A673 (cell line): ENCODE results near the gene HOXA13. TPM values are rescaled to one million over a fixed set of nuclear protein-coding genes. Genes with fewer than 3 reads are reported as not detected.

ENCODE experiments used
- BruUV-seq: library from RNA; stranded (reverse); fragments of 400-500 nt; replicated peaks from 2 replicates; lab custom pipeline; 2021; lab: Mats Ljungman, UMichigan
- CTCF ChIA-PET: fragments of 300-600 bp; sonication (Branson Sonifier 250); formaldehyde crosslinking; loops from one replicate; lab custom pipeline; 2022; ENCODE audit warnings: antibody characterized with exemption; lab: Charles Lee
- POLR2A ChIA-PET: fragments of 300-600 bp; sonication (Branson Sonifier 250); formaldehyde crosslinking; loops from one replicate; lab custom pipeline; 2022; ENCODE audit warnings: antibody characterized with exemption; ENCODE audit not compliant: low non-redundant PET; lab: Charles Lee
- DNase-seq: peaks from one replicate; pipeline ENCODE4 v3.0.0-alpha.2; 2015; ENCODE audit warnings: low spot score
- H3K27ac ChIP-seq: fragments of 200-600 bp; sonication (generic); 2 replicates; pipeline ENCODE4 v1.5.1; 2016; ENCODE audit warnings: mixed run types, low read depth, mild to moderate bottlenecking, mixed read lengths, antibody characterized with exemption, low read length; ENCODE audit not compliant: poor library complexity, severe bottlenecking
- H3K27me3 ChIP-seq: fragments of 200-600 bp; sonication (generic); replicated peaks from 2 replicates; pipeline ENCODE4 v1.6.1; 2017; ENCODE audit warnings: mixed run types, low read depth, mild to moderate bottlenecking, mixed read lengths, antibody characterized with exemption, low read length; ENCODE audit not compliant: insufficient read depth, poor library complexity
- H3K36me3 ChIP-seq: fragments of 200-600 bp; sonication (generic); 2 replicates; pipeline ENCODE4 v1.6.1; 2016; ENCODE audit warnings: mixed run types, mild to moderate bottlenecking, mixed read lengths, antibody characterized with exemption, low read length; ENCODE audit not compliant: insufficient read depth, poor library complexity, severe bottlenecking
- H3K4me1 ChIP-seq: fragments of 200-600 bp; sonication (generic); 2 replicates; pipeline ENCODE4 v1.6.1; 2017; ENCODE audit warnings: mixed run types, mild to moderate bottlenecking, mixed read lengths, antibody characterized with exemption, low read length; ENCODE audit not compliant: insufficient read depth, poor library complexity, severe bottlenecking
- H3K4me3 ChIP-seq: fragments of 200-600 bp; sonication (generic); 2 replicates; pipeline ENCODE4 v1.5.1; 2016; ENCODE audit warnings: low read depth, mixed run types, mild to moderate bottlenecking, mixed read lengths, low read length; ENCODE audit not compliant: poor library complexity, severe bottlenecking
- H3K9me3 ChIP-seq: fragments of 200-600 bp; sonication (generic); 2 replicates; pipeline ENCODE4 v1.6.1; 2016; ENCODE audit warnings: mixed run types, low read depth, mild to moderate bottlenecking, mixed read lengths, antibody characterized with exemption, low read length; ENCODE audit not compliant: poor library complexity, severe bottlenecking
- CTCF ChIP-seq: fragments of 300-800, 200-600 bp; sonication (generic); conservative IDR thresholded peaks from 2 replicates; pipeline ENCODE4 v1.5.1; 2017; ENCODE audit warnings: low read depth, mild to moderate bottlenecking, antibody characterized with exemption, low read length, moderate library complexity, mixed read lengths
- EZH2 ChIP-seq: fragments of 200-600 bp; sonication (generic); IDR thresholded peaks from 2 replicates; pipeline ENCODE4 v1.6.1; 2017; ENCODE audit warnings: borderline replicate concordance, low read depth, mild to moderate bottlenecking, mixed read lengths, antibody characterized with exemption, low read length; ENCODE audit not compliant: poor library complexity, severe bottlenecking
- intact Hi-C: fragments of 100-400 bp; cut with micrococcal nuclease; formaldehyde crosslinking; loops from one replicate; pipeline ENCODE4 v1.10.0; 2022; ENCODE audit not compliant: unreplicated experiment
- total RNA-seq: library from RNA; stranded (reverse); gene quantifications from 2 replicates; pipeline ENCODE4 v1.2.3, GENCODE V29; 2021

HOXA13 gene
- total RNA-seq, 1 experiment from 2014 or later = not detected

- Histone ChIP-seq H3K27me3 (peaks cover 94% of the 10 kb centered on the region), H3K4me3 (no peak overlapping the region), H3K27ac (no peak overlapping the region), H3K4me1 (no peaks in the 10 kb centered on the region), H3K9me3 (no peaks in the 10 kb centered on the region), H3K36me3 (no peaks in the 10 kb centered on the region)
- no TSS peak for BruUV-seq
- TF ChIP-seq CTCF (no peak), EZH2 (no peak)
- CTCF ChIA-PET = interaction anchor here (1.2 kb wide), 1 partner anchor 719 kb away, joined by 4 read pairs; no protein-coding TSS in a partner anchor
- no peak for DNase-seq
- intact Hi-C loops = loop anchor here (5.0 kb wide), 1 partner anchor 570 kb away; no protein-coding TSS in a partner anchor
- POLR2A ChIA-PET = no interaction called here
Measured at GRCh38 chr7:27202018-27202861, 2.3 kb upstream of the HOXA13 start.

DNA sequence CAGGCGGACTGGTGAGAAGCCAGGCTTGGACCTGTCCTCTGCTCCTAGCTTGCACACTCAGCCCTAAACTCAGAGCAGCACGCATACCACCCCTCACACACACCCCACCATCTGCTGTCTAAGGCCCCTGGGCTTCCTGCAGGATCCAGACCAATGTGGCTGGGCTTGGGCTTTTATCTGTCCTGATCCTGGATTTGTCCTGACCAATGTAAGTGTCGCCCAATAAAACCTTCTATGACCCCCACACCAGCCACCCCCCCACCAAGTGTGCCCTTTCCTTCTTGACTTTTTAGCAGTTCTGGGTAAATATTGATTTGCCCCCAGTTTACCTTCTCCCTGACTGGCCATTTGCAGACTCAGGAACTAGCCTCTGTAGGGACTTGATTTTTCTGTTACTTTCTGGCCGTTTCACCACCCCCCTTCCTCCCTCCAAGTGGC is 1.7 kb upstream of the HOXA13 start:
- CTCF ChIA-PET = interaction anchor here (1.2 kb wide), 1 partner anchor 720 kb away, joined by 4 read pairs; no protein-coding TSS in a partner anchor
- H3K27me3 ChIP-seq = peaks cover 94% of the 10 kb centered on the region

More for the DNA sequence above, 1.7 kb upstream of the HOXA13 start:
- Histone ChIP-seq H3K4me3 (no peak overlapping the region), H3K36me3 (no peaks in the 10 kb centered on the region), H3K27ac (no peak overlapping the region), H3K9me3 (no peaks in the 10 kb centered on the region), H3K4me1 (no peaks in the 10 kb centered on the region)
- DNase-seq = no peak
- intact Hi-C loops = loop anchor here (5.0 kb wide), 1 partner anchor 571 kb away; no protein-coding TSS in a partner anchor
- TF ChIP-seq CTCF (no peak), EZH2 (no peak)
- POLR2A ChIA-PET = no interaction called here
- BruUV-seq = no TSS peak
